ENCODE results near the gene EVC. TPM values are rescaled to one million over a fixed set of nuclear protein-coding genes. Genes with fewer than 3 reads are reported as not detected.

The EVC gene
- total RNA-seq = 10 to 100 TPM; 33.3 to 58.2 TPM
- 10 to 100 TPM in 1 of 2 donors, 1 to 10 TPM in 1; 9.3 to 16.6 TPM for polyA plus RNA-seq
- long read RNA-seq, donor 1, partial matches to known transcripts = 8 of 49 reads
- long read RNA-seq, donor 1, other reads (novel, unspliced or antisense) = 41 of 49 reads
- long read RNA-seq, donor 2, full-length matches to known transcripts = 3 of 39 reads
- long read RNA-seq, donor 2, partial matches to known transcripts = 7 of 39 reads
- long read RNA-seq, donor 2, other reads (novel, unspliced or antisense) = 29 of 39 reads

DNA sequence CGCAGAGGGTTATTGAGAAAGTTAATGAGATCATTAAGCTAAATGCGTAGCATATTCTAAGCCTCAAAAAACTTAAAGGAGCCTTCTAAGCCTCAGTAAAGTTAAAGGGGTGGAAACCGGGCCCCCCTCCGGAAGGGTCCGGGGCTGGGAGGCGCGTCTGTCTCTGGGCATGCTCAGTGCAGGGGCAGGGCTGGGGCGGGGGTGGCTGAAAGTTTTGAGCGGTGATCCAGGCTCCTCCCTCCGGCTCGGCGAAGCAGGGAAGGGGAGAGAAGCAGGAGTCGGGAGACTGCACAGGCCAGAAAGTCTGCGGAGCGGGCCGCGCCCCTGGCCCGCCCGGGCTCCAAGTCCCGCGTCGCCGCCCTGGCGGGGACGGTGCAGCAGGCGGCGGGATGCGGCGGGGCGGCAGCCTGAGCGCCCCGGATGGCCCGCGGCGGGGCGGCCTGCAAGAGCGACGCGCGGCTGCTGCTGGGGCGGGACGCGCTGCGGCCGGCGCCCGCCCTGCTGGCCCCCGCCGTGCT lies at the start of gene EVC:
Gene EVC, plus strand, starts transcription at position 241 of the 518 bp plus-strand sequence. Its CDS starts 180 bp downstream, at position 421.
- whole genome bisulfite sequencing, 2 donors = 0% methylated on average over 16 to 49 of the region's 49 CpGs
- no peaks in the 10 kb centered on the region for H3K9me3 ChIP-seq (ENCODE audit: control insufficient read depth, low read length)
- H3K27ac ChIP-seq (ENCODE audit: low read depth in 1 of 2, low read length in 2 of 2) = peak within 1 kb of the TSS; percentile 63 to 82
- ATAC-seq (ENCODE audit: low FRiP score) (peak; percentile 87), DNase-seq (peak; percentile 92 to 95)
- H3K4me1 ChIP-seq (ENCODE audit: control insufficient read depth in 1 of 2, insufficient read depth in 2 of 2, low read length in 2 of 2) = peaks cover 4 to 6% of the 10 kb centered on the region in 2 donors
- intact Hi-C loops (cut with DNase I) = loop anchor here (1.0 to 5.0 kb wide), 3 partner anchors 18 to 76 kb away; no protein-coding TSS in a partner anchor
- H3K27me3 ChIP-seq (ENCODE audit: control insufficient read depth in 1 of 2, insufficient read depth in 2 of 2, low read length in 1 of 2) = no peaks in the 10 kb centered on the region
- peak within 1 kb of the TSS; percentile 63 to 88 for H3K4me3 ChIP-seq (ENCODE audit: low read length in 2 of 2)
- H3K36me3 ChIP-seq (ENCODE audit: control insufficient read depth in 1 of 2, insufficient read depth in 2 of 2, low read length in 1 of 2) = no peaks in the 10 kb centered on the region

DNA sequence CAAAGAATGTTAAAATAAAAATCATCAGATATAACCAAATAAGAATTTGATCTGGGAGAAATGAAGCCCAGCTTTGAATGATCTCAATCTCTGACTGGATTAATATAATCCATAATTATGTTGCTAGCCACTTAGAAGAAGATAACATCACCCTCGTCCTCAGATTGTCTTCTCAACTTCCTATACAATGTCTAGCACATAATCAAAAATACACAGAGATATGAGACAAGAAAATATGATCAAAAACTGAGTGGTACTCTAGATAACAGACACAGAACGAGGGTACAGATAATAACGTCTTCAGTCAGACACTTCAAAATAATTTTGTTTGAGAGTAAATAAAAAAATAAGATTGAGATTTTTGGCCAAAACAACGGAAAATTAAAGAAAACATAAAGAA lies 49.8 kb upstream of the EVC start:
- Histone ChIP-seq H3K36me3 (ENCODE audit: control insufficient read depth in 1 of 2, insufficient read depth in 2 of 2, low read length in 1 of 2) (peaks cover 4 to 12% of the 10 kb centered on the region in 2 donors), H3K27ac (ENCODE audit: low read depth in 1 of 2, low read length in 2 of 2) (no peak overlapping the region), H3K4me3 (ENCODE audit: low read length in 2 of 2) (no peak overlapping the region), H3K4me1 (ENCODE audit: control insufficient read depth in 1 of 2, insufficient read depth in 2 of 2, low read length in 2 of 2) (no peaks in the 10 kb centered on the region), H3K9me3 (ENCODE audit: control insufficient read depth, low read length) (no peaks in the 10 kb centered on the region), H3K27me3 (ENCODE audit: control insufficient read depth in 1 of 2, insufficient read depth in 2 of 2, low read length in 1 of 2) (no peaks in the 10 kb centered on the region)
- intact Hi-C loops (cut with DNase I) = no loop called here
- ATAC-seq (ENCODE audit: low FRiP score) = no peak
- DNase-seq = no peak
- 92 to 94% methylated on average over 4 of the region's 4 CpGs for WGBS, 2 donors

GRCh38 chr4:5662555-5662954 lies 48.4 kb upstream of the EVC start:
- DNase-seq (no peak), ATAC-seq (ENCODE audit: low FRiP score) (no peak)
- no peaks in the 10 kb centered on the region for H3K4me1 ChIP-seq (ENCODE audit: control insufficient read depth in 1 of 2, insufficient read depth in 2 of 2, low read length in 2 of 2)
- intact Hi-C loops (cut with DNase I) = no loop called here
- peaks cover 4 to 12% of the 10 kb centered on the region in 2 donors for H3K36me3 ChIP-seq (ENCODE audit: control insufficient read depth in 1 of 2, insufficient read depth in 2 of 2, low read length in 1 of 2)
- H3K4me3 ChIP-seq (ENCODE audit: low read length in 2 of 2) = no peak overlapping the region
- H3K27me3 ChIP-seq (ENCODE audit: control insufficient read depth in 1 of 2, insufficient read depth in 2 of 2, low read length in 1 of 2) = no peaks in the 10 kb centered on the region
- 57 to 69% methylated on average over 1 of the region's 1 CpG for whole genome bisulfite sequencing, 2 donors
- no peak overlapping the region for H3K27ac ChIP-seq (ENCODE audit: low read depth in 1 of 2, low read length in 2 of 2)
- no peaks in the 10 kb centered on the region for H3K9me3 ChIP-seq (ENCODE audit: control insufficient read depth, low read length)

- ATAC-seq (ENCODE audit: low FRiP score) (no peak), DNase-seq (no peak)
- Histone ChIP-seq H3K36me3 (ENCODE audit: control insufficient read depth in 1 of 2, insufficient read depth in 2 of 2, low read length in 1 of 2) (peaks cover 4 to 12% of the 10 kb centered on the region in 2 donors), H3K27me3 (ENCODE audit: control insufficient read depth in 1 of 2, insufficient read depth in 2 of 2, low read length in 1 of 2) (no peaks in the 10 kb centered on the region), H3K4me3 (ENCODE audit: low read length in 2 of 2) (no peak overlapping the region), H3K27ac (ENCODE audit: low read depth in 1 of 2, low read length in 2 of 2) (no peak overlapping the region), H3K9me3 (ENCODE audit: control insufficient read depth, low read length) (no peaks in the 10 kb centered on the region), H3K4me1 (ENCODE audit: control insufficient read depth in 1 of 2, insufficient read depth in 2 of 2, low read length in 2 of 2) (no peaks in the 10 kb centered on the region)
- intact Hi-C loops (cut with DNase I) = no loop called here
- WGBS, 2 donors = 93 to 95% methylated on average over 12 of the region's 12 CpGs
These were observed 46.2 kb upstream of the EVC start for GRCh38 chr4:5664778-5665177.

DNA sequence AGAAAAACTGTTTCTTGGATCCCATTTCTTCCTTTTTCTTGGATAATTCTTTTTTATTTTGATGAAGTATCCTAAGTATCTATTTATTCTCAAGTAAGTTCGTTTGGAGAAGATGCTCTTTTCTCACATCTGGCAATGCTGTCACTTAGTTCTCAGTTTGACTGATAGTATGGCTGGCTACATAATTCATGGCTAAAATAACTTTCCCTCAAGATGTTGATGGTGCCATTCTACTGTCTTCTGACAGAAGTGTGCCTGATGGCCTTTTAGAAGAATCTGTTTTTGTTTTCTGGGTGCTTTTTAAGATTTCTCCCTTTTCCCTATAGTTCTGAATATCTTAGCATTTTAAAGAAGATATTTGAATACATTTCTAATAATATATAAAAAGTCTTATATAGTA lies 44.3 kb upstream of the EVC start:
- Histone ChIP-seq H3K4me3 (ENCODE audit: low read length in 2 of 2) (no peak overlapping the region), H3K27ac (ENCODE audit: low read depth in 1 of 2, low read length in 2 of 2) (no peak overlapping the region), H3K4me1 (ENCODE audit: control insufficient read depth in 1 of 2, insufficient read depth in 2 of 2, low read length in 2 of 2) (no peaks in the 10 kb centered on the region), H3K27me3 (ENCODE audit: control insufficient read depth in 1 of 2, insufficient read depth in 2 of 2, low read length in 1 of 2) (no peaks in the 10 kb centered on the region), H3K36me3 (ENCODE audit: control insufficient read depth in 1 of 2, insufficient read depth in 2 of 2, low read length in 1 of 2) (peaks cover 2 to 10% of the 10 kb centered on the region in 2 donors), H3K9me3 (ENCODE audit: control insufficient read depth, low read length) (no peaks in the 10 kb centered on the region)
- intact Hi-C loops (cut with DNase I) = no loop called here
- WGBS, 2 donors = 62 to 82% methylated on average over 1 of the region's 1 CpG
- no peak for ATAC-seq (ENCODE audit: low FRiP score)
- no peak for DNase-seq

DNA sequence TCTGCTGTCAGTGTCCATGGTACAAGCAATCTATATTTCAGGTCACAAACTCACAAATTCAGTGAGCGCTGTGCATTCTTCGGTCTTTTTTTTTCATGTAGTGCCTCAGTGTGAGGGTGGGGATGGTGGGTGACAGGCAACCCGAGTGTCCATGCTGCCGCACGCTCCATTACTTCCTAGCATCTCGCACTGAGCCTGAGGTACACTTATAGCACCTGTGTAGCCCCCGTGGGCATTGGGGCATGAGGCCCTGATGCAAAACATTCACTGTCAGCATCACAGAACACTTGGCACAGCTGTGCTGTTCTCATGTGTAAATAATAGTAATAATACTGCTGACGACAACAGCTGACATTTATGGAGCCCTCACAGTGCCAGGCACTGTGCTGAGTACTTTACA lies 34.2 kb upstream of the EVC start:
- DNase-seq (no peak), ATAC-seq (ENCODE audit: low FRiP score) (no peak)
- Histone ChIP-seq H3K27me3 (ENCODE audit: control insufficient read depth in 1 of 2, insufficient read depth in 2 of 2, low read length in 1 of 2) (no peaks in the 10 kb centered on the region), H3K4me1 (ENCODE audit: control insufficient read depth in 1 of 2, insufficient read depth in 2 of 2, low read length in 2 of 2) (no peaks in the 10 kb centered on the region), H3K9me3 (ENCODE audit: control insufficient read depth, low read length) (no peaks in the 10 kb centered on the region), H3K36me3 (ENCODE audit: control insufficient read depth in 1 of 2, insufficient read depth in 2 of 2, low read length in 1 of 2) (peaks cover 0 to 17% of the 10 kb centered on the region in 2 donors), H3K4me3 (ENCODE audit: low read length in 2 of 2) (no peak overlapping the region), H3K27ac (ENCODE audit: low read depth in 1 of 2, low read length in 2 of 2) (no peak overlapping the region)
- intact Hi-C loops (cut with DNase I) = no loop called here
- WGBS, 2 donors = 92 to 93% methylated on average over 8 of the region's 8 CpGs

DNA sequence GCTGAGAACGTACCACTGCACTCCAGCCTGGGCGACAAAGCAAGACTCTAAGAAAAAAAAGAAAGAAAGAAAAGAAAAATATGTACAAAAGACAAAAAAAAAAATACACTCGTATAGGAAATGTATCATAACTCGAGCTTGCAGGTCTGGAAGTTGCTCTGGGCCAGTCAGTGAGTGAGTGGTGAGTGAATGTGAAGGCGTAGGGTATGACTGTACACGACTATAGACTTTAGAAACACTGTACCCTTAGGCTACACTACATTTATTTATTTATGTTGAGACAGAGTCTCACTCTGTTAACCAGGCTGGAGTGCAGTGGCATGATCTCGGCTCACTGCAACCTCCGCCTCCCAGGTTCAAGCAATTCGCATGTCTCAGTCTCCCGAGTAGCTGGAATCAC lies 32.0 kb upstream of the EVC start:
- WGBS, 2 donors = 89 to 90% methylated on average over 10 of the region's 10 CpGs

GRCh38 chr4:5683566-5683965 lies 27.4 kb upstream of the EVC start:
- H3K27ac ChIP-seq (ENCODE audit: low read depth in 1 of 2, low read length in 2 of 2) = no peak overlapping the region
- intact Hi-C loops (cut with DNase I) = no loop called here
- ATAC-seq (ENCODE audit: low FRiP score) (peak; percentile 9), DNase-seq (no peak)
- H3K9me3 ChIP-seq (ENCODE audit: control insufficient read depth, low read length) = no peaks in the 10 kb centered on the region
- WGBS, 2 donors = 73 to 77% methylated on average over 10 of the region's 10 CpGs
- no peaks in the 10 kb centered on the region for H3K4me1 ChIP-seq (ENCODE audit: control insufficient read depth in 1 of 2, insufficient read depth in 2 of 2, low read length in 2 of 2)
- H3K4me3 ChIP-seq (ENCODE audit: low read length in 2 of 2) = no peak overlapping the region
- peaks cover 0 to 17% of the 10 kb centered on the region in 2 donors for H3K36me3 ChIP-seq (ENCODE audit: control insufficient read depth in 1 of 2, insufficient read depth in 2 of 2, low read length in 1 of 2)
- no peaks in the 10 kb centered on the region for H3K27me3 ChIP-seq (ENCODE audit: control insufficient read depth in 1 of 2, insufficient read depth in 2 of 2, low read length in 1 of 2)

More for the DNA sequence above, 32.0 kb upstream of the EVC start:
- Histone ChIP-seq H3K36me3 (ENCODE audit: control insufficient read depth in 1 of 2, insufficient read depth in 2 of 2, low read length in 1 of 2) (peaks cover 0 to 17% of the 10 kb centered on the region in 2 donors), H3K9me3 (ENCODE audit: control insufficient read depth, low read length) (no peaks in the 10 kb centered on the region), H3K4me1 (ENCODE audit: control insufficient read depth in 1 of 2, insufficient read depth in 2 of 2, low read length in 2 of 2) (no peaks in the 10 kb centered on the region), H3K27ac (ENCODE audit: low read depth in 1 of 2, low read length in 2 of 2) (no peak overlapping the region), H3K27me3 (ENCODE audit: control insufficient read depth in 1 of 2, insufficient read depth in 2 of 2, low read length in 1 of 2) (no peaks in the 10 kb centered on the region), H3K4me3 (ENCODE audit: low read length in 2 of 2) (no peak overlapping the region)
- no peak for DNase-seq
- intact Hi-C loops (cut with DNase I) = no loop called here
- ATAC-seq (ENCODE audit: low FRiP score) = no peak

- Histone ChIP-seq H3K4me1 (ENCODE audit: control insufficient read depth in 1 of 2, insufficient read depth in 2 of 2, low read length in 2 of 2) (no peaks in the 10 kb centered on the region), H3K36me3 (ENCODE audit: control insufficient read depth in 1 of 2, insufficient read depth in 2 of 2, low read length in 1 of 2) (peaks cover 0 to 21% of the 10 kb centered on the region in 2 donors), H3K4me3 (ENCODE audit: low read length in 2 of 2) (no peak overlapping the region), H3K27ac (ENCODE audit: low read depth in 1 of 2, low read length in 2 of 2) (no peak overlapping the region), H3K9me3 (ENCODE audit: control insufficient read depth, low read length) (no peaks in the 10 kb centered on the region), H3K27me3 (ENCODE audit: control insufficient read depth in 1 of 2, insufficient read depth in 2 of 2, low read length in 1 of 2) (no peaks in the 10 kb centered on the region)
- DNase-seq = no peak
- 95 to 100% methylated on average over 9 of the region's 9 CpGs for WGBS, 2 donors
- intact Hi-C loops (cut with DNase I) = no loop called here
- ATAC-seq (ENCODE audit: low FRiP score) = no peak
These were observed 25.7 kb upstream of the EVC start for GRCh38 chr4:5685296-5685695.
